Keratinocyte (primary cell): ENCODE data around the gene PIK3CB.

Experiments used
- CTCF ChIP-seq, 3 experiments: IDR thresholded peaks in 1 of 3; conservative IDR thresholded peaks in 1 of 3; optimal IDR thresholded peaks in 1 of 3; 2 replicates in 2 of 3; 3 replicates in 1 of 3; pipeline versions ENCODE3 to v1.5.1; 2011; ENCODE audit warnings: low read length in 3 of 3, mild to moderate bottlenecking in 3 of 3, moderate library complexity in 2 of 3, control low read depth in 1 of 3, inconsistent platforms in 1 of 3; ENCODE audit not compliant: insufficient read depth in 2 of 3; ENCODE audit errors: extremely low read depth in 1 of 3
- EZH2 ChIP-seq: IDR thresholded peaks from one replicate; pipeline ENCODE4 v1.6.1; 2012; ENCODE audit warnings: inconsistent platforms, mild to moderate bottlenecking, low read length, moderate library complexity

GRCh38 chr3:138668107-138668506 is 166.6 kb downstream of the PIK3CB start:
- TF ChIP-seq CTCF (optimal IDR thresholded peaks at IDR 0.05 in 1 of 3, IDR thresholded peaks at IDR 0.05 in 1 of 3, conservative IDR thresholded peaks at IDR 0.05 in 1 of 3; ENCODE audit: extremely low read depth in 1 of 3, insufficient read depth in 2 of 3, low read length in 3 of 3) (no peak), EZH2 (no peak)
